B cell (primary cell): ENCODE data around the gene MINDY2.

ENCODE experiments used
- EZH2 ChIP-seq: IDR thresholded peaks from 2 replicates; pipeline ENCODE4 v1.6.1; 2012; ENCODE audit warnings: borderline replicate concordance, low read depth, mild to moderate bottlenecking, moderate library complexity, low read length; ENCODE audit not compliant: insufficient read depth, poor library complexity, severe bottlenecking
- TF ChIP-seq, protein P1 (sequence below): fragments of 200-600 bp; IDR thresholded peaks from one replicate; pipeline ENCODE4 v1.8.0; 2022; ENCODE audit warnings: antibody characterized with exemption, mild to moderate bottlenecking

DNA sequence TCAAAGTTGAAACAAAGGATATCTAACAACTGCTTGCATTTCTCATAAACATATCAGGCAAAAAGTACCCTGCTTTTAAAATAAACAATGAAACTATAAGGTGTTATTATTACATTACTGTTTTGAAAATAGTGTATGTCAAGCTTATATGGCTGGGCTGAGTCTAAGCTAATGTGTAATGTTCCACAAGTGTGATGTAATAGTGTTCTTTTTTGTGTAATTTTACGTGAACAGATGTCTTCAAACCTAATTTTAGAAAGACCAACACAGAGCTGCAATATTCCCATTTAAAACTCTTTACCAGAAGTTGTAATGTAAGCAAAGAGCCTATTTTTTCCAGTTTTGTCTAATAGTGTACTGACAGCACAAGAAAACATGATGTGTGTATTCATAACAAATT lies 34.0 kb downstream of the MINDY2 start:
- TF ChIP-seq, protein P1, sequence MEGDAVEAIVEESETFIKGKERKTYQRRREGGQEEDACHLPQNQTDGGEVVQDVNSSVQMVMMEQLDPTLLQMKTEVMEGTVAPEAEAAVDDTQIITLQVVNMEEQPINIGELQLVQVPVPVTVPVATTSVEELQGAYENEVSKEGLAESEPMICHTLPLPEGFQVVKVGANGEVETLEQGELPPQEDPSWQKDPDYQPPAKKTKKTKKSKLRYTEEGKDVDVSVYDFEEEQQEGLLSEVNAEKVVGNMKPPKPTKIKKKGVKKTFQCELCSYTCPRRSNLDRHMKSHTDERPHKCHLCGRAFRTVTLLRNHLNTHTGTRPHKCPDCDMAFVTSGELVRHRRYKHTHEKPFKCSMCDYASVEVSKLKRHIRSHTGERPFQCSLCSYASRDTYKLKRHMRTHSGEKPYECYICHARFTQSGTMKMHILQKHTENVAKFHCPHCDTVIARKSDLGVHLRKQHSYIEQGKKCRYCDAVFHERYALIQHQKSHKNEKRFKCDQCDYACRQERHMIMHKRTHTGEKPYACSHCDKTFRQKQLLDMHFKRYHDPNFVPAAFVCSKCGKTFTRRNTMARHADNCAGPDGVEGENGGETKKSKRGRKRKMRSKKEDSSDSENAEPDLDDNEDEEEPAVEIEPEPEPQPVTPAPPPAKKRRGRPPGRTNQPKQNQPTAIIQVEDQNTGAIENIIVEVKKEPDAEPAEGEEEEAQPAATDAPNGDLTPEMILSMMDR = no peak
- no peak for TF ChIP-seq EZH2
